HUDEP-2 (cell line): ENCODE measurements around the gene PRM2.
"Not testable (repeated sequence)": the region's sequence is repeated elsewhere in the genome, so short reads cannot be mapped to it uniquely, and the experiment has no call there.

Source experiments
- DNase-seq, 76 experiments: peaks; one replicate each; lab custom pipeline; 2025; ENCODE audit not compliant: unreplicated experiment in 76 of 76; lab: John Stamatoyannopoulos, UW

Gene PRM2

DNA sequence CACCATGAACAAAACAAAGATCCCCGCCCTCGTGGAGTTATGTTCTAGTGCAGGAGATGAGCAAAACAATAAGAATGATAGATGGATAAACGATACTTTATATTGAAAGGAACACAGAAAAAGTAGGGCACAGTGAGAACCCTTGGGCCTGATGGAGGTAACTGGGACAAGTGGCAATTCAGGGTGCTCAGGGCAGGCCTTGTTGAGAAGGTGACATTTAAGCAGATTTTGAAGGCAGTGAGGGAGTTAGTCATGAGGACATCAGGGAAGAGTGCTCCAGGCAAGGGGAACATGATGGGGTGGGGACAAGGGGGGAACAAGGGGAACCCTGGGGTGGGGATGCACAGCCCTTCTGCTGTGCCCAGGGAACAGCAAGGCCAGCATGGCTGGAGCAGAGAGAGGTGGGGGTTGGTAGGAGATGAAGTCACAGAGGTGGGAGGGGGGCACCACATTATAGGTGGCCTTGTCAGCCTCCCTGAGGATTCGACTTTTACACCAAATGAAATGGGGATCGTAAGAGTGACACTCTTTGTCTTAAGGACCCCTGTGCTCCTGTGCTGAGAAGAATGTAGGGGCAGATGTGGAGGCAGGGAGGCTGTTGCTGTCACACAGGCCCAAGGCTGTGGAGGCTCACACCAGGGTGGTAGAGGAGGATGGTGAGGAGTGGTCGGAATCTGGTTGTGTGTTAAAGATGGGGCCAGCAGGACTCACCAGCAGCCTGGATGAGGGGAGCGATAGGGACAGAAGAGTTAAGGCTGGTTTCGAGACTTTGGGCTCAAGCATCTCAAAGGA, 14.0 kb upstream of the PRM2 start:
- no peak for DNase-seq

- DNase-seq: not testable (repeated sequence)
These were observed 13.4 kb upstream of the PRM2 start for GRCh38 chr16:11289696-11290095.

DNA sequence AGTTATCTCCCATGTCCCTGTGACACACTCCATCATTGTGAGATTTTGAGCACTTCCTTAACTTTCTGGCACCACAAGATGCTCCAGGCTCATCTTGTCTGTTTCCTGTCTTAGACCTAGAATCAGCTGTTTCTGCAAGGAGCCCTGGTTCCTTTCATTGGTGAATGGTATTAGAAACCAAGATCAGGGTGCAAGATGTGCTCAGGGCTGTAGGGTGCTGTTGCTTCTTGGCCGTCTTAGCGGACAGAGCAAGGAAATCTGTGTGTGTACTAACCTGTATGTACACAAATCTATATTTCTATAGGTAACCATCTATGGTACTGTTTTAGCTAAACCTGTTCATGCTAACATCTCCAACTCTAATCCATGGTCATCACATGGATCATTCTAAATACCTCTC, 12.9 kb upstream of the PRM2 start:
- no peak for DNase-seq

DNA sequence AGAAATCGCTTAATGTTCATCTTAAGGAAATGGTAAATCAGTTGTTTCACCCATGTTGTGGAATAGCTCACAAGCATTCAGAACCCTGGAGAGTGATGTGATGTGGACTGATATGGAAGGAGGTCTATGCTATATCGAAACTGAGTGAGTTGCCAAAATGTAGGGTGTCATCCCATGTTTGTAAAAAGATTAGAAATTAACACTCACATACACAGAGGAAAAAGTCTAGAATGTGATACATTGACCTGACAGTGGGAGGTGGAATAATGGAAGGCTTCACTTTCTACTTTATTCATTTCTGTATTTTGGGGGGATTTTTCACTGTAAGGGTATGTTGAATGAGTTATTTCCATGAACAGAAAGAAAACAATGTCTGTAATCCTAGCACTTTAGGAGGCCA, 9.6 kb upstream of the PRM2 start:
- no peak for DNase-seq

GRCh38 chr16:11283820-11284248, 7.6 kb upstream of the PRM2 start:
- no peak for DNase-seq

- no peak for DNase-seq
These were observed 4.6 kb upstream of the PRM2 start, which contains the start of gene PRM1 for GRCh38 chr16:11280616-11281522. Gene PRM1 (minus strand): TSS chr16:11281330. CDS start chr16:11281238, 92 bp downstream.

DNA sequence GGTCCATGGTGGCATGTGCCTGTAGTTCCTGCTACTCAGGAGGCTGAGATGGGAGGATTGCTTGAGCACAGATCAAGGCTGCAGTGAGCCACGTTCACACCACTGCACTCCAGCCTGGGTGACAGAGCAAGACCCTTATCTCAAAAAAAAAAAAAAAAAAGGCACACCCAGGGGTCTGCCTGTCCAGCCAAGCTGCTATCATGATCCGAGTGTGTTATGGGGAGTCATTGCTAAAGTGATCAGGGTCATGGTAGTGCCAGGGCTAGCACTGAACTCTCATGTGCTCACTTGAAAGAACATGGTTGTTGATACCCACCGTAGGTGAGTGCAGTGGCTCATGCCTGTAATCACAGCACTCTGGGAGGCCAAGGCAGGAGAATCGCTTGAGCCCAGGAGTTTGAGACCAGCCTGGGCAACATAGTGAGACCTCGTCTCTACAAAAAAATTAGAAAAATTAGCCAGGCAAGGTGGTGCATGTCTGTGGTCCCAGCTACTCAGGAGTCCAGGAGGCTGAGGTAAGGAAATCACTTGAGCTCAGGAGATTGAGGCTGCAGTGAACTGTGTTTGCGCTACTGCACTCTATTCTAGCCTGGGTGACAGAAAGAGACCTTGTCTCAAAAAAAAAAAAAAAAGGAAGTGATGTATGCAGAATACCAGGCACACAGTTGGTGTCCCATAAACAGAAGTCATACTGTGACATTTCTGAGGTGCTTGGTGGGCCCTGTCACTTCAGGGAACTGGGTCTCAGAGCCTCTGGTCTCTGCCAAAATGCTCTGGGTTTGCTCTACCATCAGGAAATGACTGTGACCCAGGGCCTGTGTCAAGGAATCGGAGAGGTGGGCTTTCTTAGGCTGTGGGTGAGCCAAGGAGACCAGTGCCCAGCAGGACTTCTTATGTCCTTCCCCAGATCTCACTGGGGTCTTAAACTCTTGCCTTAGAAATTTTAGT, 2.7 kb upstream of the PRM2 start:
- no peak for DNase-seq

- no peak for DNase-seq
These were observed 1.5 kb upstream of the PRM2 start for GRCh38 chr16:11277607-11278337.

GRCh38 chr16:11276896-11277593, 765 bp upstream of the PRM2 start:
- no peak for DNase-seq

DNA sequence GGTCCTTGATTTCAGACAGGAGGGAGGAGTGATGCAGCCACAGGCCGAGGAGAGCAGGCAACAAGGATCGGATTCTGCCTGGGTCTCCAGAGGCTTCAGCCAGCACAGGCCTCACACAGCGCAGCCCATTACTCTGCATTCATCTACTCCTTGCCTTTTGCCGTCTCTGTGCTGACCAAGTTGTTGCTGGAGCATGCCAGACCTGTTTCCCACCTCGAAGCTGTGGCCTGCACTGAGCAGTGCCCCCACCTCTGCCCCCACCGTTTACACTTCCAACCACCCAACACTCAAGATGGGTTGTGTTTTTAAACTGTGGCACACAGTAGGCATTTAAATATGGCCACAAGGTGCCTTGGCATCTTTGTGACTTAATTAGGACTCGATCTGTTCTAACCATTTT, 1.3 kb downstream of the PRM2 start:
- DNase-seq: no peak

- no peak for DNase-seq
These were observed 2.5 kb downstream of the PRM2 start for GRCh38 chr16:11273721-11274324.

GRCh38 chr16:11272921-11273720, 3.2 kb downstream of the PRM2 start, which contains the start of gene PRM3:
Gene PRM3 (minus strand): TSS chr16:11273629. CDS start chr16:11273595, 34 bp downstream.
- DNase-seq: no peak

GRCh38 chr16:11272484-11272883, 3.8 kb downstream of the PRM2 start:
- no peak for DNase-seq

DNA sequence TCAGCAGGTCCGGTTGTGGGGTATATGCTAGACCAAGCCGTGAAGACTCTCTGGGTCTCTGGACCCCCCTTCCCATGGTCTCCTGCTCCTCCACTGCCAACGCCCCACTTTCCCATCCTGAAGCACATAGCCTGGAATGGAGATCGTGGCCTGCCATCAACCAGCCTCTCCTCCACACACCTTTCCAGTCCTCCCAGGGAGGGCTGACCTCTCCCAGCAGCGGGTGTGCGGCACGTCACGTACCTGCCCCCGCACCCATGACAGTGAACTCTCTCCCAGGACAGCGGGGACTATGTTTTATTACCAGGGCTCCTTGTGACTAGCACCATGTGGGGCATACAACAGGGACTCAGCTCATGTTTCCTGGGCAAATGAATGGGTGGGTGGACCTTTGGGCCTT, 4.7 kb downstream of the PRM2 start:
- DNase-seq: no peak

DNA sequence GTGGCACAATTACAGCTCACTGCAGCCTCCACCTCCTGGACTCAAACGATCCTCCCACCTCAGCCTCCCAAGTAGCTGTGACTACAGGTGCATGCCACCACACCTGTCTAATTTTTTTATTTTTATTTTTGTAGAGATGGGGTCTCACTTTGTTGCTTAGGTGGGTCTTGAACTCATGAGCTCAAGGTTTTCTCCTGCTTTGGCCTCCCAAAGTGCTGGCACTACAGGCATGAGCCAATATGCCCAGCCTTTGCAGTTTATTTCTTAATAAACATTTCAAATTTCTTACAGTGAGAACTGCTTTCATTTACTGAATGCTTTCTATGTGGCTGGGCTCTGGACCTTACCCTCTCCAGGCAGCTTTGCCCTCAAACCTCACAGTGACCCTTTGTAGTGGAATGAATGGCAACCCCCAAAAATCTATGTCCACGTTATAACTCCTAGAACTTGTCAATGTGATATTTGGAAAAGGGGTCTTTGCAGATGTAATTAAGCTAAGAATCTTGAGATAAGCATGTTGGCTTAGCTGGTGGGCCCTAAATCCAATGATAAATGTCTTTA, 5.6 kb downstream of the PRM2 start:
- no peak for DNase-seq

GRCh38 chr16:11268921-11269375, 7.3 kb downstream of the PRM2 start, which contains the start of gene TNP2:
Gene TNP2 (minus strand): TSS chr16:11269325. CDS start chr16:11269262, 63 bp downstream.
- DNase-seq: no peak

- DNase-seq: no peak
These were observed 11.2 kb downstream of the PRM2 start for GRCh38 chr16:11265124-11265523.
